Pancreas (tissue), 10 donors: Measurements from ENCODE around the gene DAB2IP. TPM values are rescaled to one million over a fixed set of nuclear protein-coding genes. Genes with fewer than 3 reads are reported as not detected.
A peak's percentile ranks its signal among the peaks of the same experiment; 100 is the strongest.

Experiments
- ATAC-seq, 4 donors: fragments of 200-7000 bp; cut with Tn5 transposase; one replicate each; pipeline versions ENCODE4 v1.8.0 to v1.9.1; 2020; ENCODE audit warnings: mild to moderate bottlenecking in 4 of 4, moderate library complexity in 4 of 4
- DNase-seq, 6 donors: peaks; one replicate each; pipeline ENCODE4 v3.0.0-alpha.2; 2020
- FAIRE-seq: peaks from 2 replicates; lab custom pipeline; 2012; peaks lifted over from hg19 to GRCh38; lab: Jason Lieb, UNC
- H3K27ac ChIP-seq, 4 donors: fragments of 200-600 bp; sonication (generic); 1 replicate in 3 of 4; 2 replicates in 1 of 4; pipeline versions ENCODE4 v1.5.0 to v1.8.0; 2020
- H3K27me3 ChIP-seq, 4 donors: fragments of 200-600 bp; one replicate each; pipeline ENCODE4 v1.8.0; 2021
- H3K36me3 ChIP-seq, 3 donors: fragments of 200-600 bp; sonication (generic) in 1 of 3; one replicate each; pipeline versions ENCODE4 v1.5.0 to v1.8.0; 2020 to 2021
- H3K4me1 ChIP-seq, 3 donors: fragments of 200-600 bp; one replicate each; pipeline ENCODE4 v1.8.0; 2021
- H3K4me3 ChIP-seq, 4 donors: fragments of 200-600 bp; sonication (generic) in 2 of 4; one replicate each; pipeline versions ENCODE4 v1.5.0 to v1.8.0; 2020 to 2021
- H3K9me3 ChIP-seq, 4 donors: fragments of 200-600 bp; one replicate each; pipeline ENCODE4 v1.8.0; 2021
- WGBS, 2 donors: extraction: QIAGEN DNeasy Blood & Tissue Kit; methylation state at CpG; one replicate each; pipeline ENCODE4 v1.1.7; 2013; 5-methylcytosine and 5-hydroxymethylcytosine counted together
- intact Hi-C, 3 donors: fragments of 100-400 bp; cut with DNase I; formaldehyde crosslinking; loops; one replicate each; pipeline versions ENCODE4 v1.11.1 to v1.14.2; 2022
- polyA plus RNA-seq, 2 donors: library from polyadenylated mRNA; stranded (reverse); fragments of 200-250 nt; gene quantifications; one replicate each; pipeline ENCODE4 v1.2.3, GENCODE V29; 2013
- total RNA-seq, 6 donors: library from RNA; stranded (reverse); fragmentation: NEBNext Ultra II Directional in 4 of 6; extraction: Animal tissue kit (Norgen Biotek cat#: 25700) in 4 of 6; gene quantifications; one replicate each; pipeline versions ENCODE4 v1.2.1 to v1.2.4, GENCODE V29; 2021 to 2023
- TF ChIP-seq, protein P1 (sequence below), 4 donors: fragments of 200-600 bp; sonication (generic) in 3 of 4; IDR thresholded peaks; one replicate each; pipeline versions ENCODE4 v1.5.0 to v1.8.0; 2021; ENCODE audit warnings: antibody characterized with exemption in 4 of 4
- donor health status: healthy with polysubstance abuse.
- donor health status: DM: no; HTN: no; CAD: no; lungs with moderate emphysema.
- donor health status: DM: no; HTN: no; CAD: no.
- donor health status: control.
- donor health status: control.
- donor health status: Bipolar disorder and iron deficiency.
- donor health status: DM: yes; HTN: yes; CAD: no.
- donor health status: DM: no; HTN: no; CAD: no.
- donor health status: DM: no; HTN: no; CAD: no.
- donor health status: DM: yes; HTN: yes; CAD: no.

The DAB2IP gene
- total and polyA plus RNA-seq, 8 donors, result 14.7 to 52.1 (median 25.3) TPM

DNA sequence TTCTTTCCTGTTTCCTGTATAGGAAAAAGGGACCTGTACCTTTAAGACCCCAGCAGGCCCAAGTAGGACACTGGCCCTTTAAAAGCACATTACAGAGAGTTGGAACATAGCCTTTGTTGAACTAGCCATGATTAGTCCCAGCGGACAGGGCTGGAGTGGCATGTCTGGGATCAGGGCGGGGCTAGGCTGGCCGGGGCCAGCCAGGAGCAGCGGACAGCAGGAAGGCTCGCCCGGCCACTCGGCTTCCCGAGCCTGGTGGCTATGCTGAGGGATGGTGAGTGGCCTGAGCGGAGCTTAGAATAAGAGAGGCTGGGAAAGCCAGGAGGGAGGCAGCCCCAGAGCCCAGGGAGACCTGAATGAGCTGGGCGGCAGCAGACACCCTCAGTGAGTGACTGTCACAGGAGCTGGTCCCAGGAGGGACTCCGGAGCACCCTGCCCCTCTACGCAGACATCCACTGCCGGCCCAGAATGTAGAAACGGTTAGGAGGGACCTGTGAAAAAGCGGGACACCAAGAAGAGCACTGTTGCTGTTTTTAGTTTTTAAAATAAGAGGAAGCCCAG lies 92.1 kb downstream of the DAB2IP start:
- FAIRE-seq, result peak; percentile 92
- peaks cover 14 to 43% (median 14%) of the 10 kb centered on the region in 3 donors for H3K4me1 ChIP-seq
- WGBS, 2 donors, result 7 to 9% methylated on average over 15 of the region's 15 CpGs

DNA sequence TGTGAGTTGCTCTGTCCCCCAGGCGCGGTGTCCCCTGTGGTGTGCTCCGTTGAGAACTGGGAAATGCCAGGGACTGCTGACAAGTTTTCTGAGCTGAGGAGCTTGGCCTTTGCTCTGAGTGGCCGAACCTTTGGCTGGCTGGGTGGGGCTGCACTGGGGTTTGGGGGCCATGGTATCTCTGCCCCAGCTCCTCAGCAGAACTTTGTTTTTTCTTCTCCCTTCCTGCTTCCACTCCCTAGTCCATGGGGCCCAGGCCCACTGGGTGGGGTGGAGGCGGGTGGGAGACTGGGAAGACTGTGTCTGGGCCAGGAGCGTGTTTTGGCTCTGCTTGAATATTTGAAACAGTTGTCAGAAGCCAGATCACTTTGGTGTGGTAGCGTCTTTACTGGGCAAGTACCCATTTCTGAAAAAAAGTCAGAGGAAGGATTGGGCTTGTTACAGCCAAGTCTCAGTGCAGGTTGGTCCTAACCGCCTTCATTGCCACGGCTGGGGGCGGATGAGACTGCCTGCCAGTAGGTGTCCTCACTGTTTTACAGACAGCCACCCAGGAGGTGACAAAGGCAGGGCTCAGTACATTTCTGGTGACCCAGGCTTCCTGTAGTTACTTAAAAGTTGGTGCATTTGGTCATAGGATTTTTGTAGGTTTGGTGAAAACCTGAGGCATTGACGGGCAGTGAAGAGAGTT lies 92.7 kb downstream of the DAB2IP start:
- ATAC-seq, result peak; percentile 67 to 84 (median 78)
- peak overlapping the region; percentile 51 to 90 (median 79) for H3K27ac ChIP-seq
- 22% methylated on average over 11 of the region's 11 CpGs for WGBS, 2 donors
- H3K27me3 ChIP-seq, result no peaks in the 10 kb centered on the region
- intact Hi-C loops, result no loop called here
- DNase-seq, result peak in 5 of 6 donors; percentile 53 to 85 (median 68)
- no peaks in the 10 kb centered on the region for H3K36me3 ChIP-seq
- H3K4me3 ChIP-seq, result peak overlapping the region; percentile 10 to 52 (median 22)
- FAIRE-seq, result no peak
- H3K4me1 ChIP-seq, result peaks cover 10 to 37% (median 19%) of the 10 kb centered on the region in 3 donors
- TF ChIP-seq, protein P1, sequence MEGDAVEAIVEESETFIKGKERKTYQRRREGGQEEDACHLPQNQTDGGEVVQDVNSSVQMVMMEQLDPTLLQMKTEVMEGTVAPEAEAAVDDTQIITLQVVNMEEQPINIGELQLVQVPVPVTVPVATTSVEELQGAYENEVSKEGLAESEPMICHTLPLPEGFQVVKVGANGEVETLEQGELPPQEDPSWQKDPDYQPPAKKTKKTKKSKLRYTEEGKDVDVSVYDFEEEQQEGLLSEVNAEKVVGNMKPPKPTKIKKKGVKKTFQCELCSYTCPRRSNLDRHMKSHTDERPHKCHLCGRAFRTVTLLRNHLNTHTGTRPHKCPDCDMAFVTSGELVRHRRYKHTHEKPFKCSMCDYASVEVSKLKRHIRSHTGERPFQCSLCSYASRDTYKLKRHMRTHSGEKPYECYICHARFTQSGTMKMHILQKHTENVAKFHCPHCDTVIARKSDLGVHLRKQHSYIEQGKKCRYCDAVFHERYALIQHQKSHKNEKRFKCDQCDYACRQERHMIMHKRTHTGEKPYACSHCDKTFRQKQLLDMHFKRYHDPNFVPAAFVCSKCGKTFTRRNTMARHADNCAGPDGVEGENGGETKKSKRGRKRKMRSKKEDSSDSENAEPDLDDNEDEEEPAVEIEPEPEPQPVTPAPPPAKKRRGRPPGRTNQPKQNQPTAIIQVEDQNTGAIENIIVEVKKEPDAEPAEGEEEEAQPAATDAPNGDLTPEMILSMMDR (IDR thresholded peaks at IDR 0.05), result peak in 1 of 4 donors; percentile 32
- H3K9me3 ChIP-seq, result no peaks in the 10 kb centered on the region

More for the DNA sequence above, 92.1 kb downstream of the DAB2IP start:
- DNase-seq, result peak; percentile 86 to 95 (median 90)
- ATAC-seq, result peak; percentile 91 to 97 (median 96)
- Histone ChIP-seq H3K36me3 (no peaks in the 10 kb centered on the region), H3K9me3 (no peaks in the 10 kb centered on the region), H3K27ac (peak overlapping the region; percentile 51 to 90 (median 79)), H3K27me3 (no peaks in the 10 kb centered on the region), H3K4me3 (peak overlapping the region; percentile 10 to 52 (median 22))
- TF ChIP-seq, protein P1 (IDR thresholded peaks at IDR 0.05), result peak in 3 of 4 donors; percentile 11 to 28 (median 23)
- intact Hi-C loops, result no loop called here

DNA sequence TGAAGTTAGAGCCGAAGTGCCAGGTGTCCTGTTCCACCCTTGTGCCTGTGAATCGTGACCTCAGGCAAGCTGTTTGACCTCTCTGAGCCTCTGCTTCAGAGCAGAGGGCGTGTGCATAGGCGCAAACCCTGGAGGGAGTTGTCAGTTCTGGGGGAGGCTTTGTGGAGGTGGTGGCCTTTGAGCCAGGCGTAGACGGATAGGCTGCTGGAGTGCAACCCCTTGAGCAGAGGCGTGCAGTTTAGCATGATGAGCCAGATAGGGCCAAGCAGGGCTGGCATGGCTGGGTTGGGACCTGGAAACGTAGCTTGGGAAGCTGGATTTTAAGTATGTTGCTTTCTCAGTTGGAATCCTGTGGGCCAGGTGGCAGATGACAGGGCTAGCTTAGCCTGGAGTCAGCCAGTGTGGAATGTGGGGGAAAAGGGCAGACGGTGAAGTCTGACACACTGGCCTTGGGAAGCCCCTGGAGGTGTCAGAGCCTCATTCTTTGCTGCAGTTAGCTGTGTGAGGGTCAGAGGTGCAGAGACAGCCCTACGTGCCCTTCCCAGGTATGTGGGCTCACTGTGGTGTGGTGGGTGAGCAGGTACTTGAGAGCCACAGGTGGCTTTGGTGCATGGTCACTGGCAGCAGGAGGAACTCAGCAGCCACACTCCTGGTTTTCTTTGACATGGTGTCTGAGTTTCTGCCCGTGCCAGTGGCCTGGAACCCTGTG lies 93.4 kb downstream of the DAB2IP start:
- H3K4me3 ChIP-seq, result peak overlapping the region in 1 of 4 donors; percentile 52
- FAIRE-seq (no peak), ATAC-seq (no peak), DNase-seq (no peak)
- H3K27ac ChIP-seq, result peak overlapping the region; percentile 42 to 90 (median 79)
- H3K4me1 ChIP-seq, result peaks cover 8 to 30% (median 18%) of the 10 kb centered on the region in 3 donors
- no peaks in the 10 kb centered on the region for H3K9me3 ChIP-seq
- WGBS, 2 donors, result 55 to 63% methylated on average over 11 of the region's 11 CpGs
- H3K36me3 ChIP-seq, result no peaks in the 10 kb centered on the region
- intact Hi-C loops, result no loop called here
- H3K27me3 ChIP-seq, result no peaks in the 10 kb centered on the region
- TF ChIP-seq, protein P1 (IDR thresholded peaks at IDR 0.05), result no peak

DNA sequence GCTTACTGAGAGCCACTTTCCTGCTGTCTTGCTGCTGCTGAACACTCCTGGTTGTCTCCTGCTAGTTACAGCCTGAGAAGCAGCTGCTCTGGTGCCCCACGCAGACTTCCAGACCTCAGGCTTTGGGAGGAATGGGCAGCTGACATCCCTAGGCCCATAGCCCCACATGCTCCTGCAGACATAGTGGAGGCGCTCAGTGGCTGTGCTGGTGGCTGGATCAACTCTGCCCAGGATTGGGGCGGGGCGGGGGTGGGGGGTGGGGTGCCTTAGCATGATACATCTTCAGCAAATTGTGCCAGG lies 93.9 kb downstream of the DAB2IP start:
- Histone ChIP-seq H3K27ac (peak overlapping the region; percentile 42 to 90 (median 79)), H3K9me3 (no peaks in the 10 kb centered on the region), H3K4me1 (peaks cover 8 to 34% (median 18%) of the 10 kb centered on the region in 3 donors), H3K36me3 (no peaks in the 10 kb centered on the region), H3K27me3 (no peaks in the 10 kb centered on the region), H3K4me3 (no peak overlapping the region)
- TF ChIP-seq, protein P1 (IDR thresholded peaks at IDR 0.05), result no peak
- DNase-seq (no peak), FAIRE-seq (no peak), ATAC-seq (no peak)
- WGBS, 2 donors, result 89 to 97% methylated on average over 4 of the region's 4 CpGs
- intact Hi-C loops, result no loop called here
